K562 (cell line): Measurements from ENCODE around the gene AHR. TPM values are rescaled to one million over a fixed set of nuclear protein-coding genes. Genes with fewer than 3 reads are reported as not detected.

Source experiments
- ATAC-seq: fragments of 200-7000 bp; cut with Tn5 transposase; 3 replicates; pipeline ENCODE4 v1.9.1; 2020; ENCODE audit warnings: moderate library complexity
- BruUV-seq: library from RNA; stranded (reverse); fragments of 400-500 nt; replicated peaks from 2 replicates; lab custom pipeline; 2021; lab: Mats Ljungman, UMichigan
- CTCF ChIA-PET: fragments of 300-600 bp; formaldehyde crosslinking; extraction: SDS; loops from one replicate; lab custom pipeline; 2021; ENCODE audit warnings: low intra/inter-chr PET ratio; lab: Yijun Ruan, JAX
- POLR2A ChIA-PET: fragments of 300-600, 350-650 bp; sonication (Branson Sonifier 250); formaldehyde crosslinking; extraction: SDS; loops from one replicate; lab custom pipeline; 2021; ENCODE audit warnings: antibody characterized with exemption, inconsistent platforms; lab: Yijun Ruan, JAX
- DNase-seq, 4 experiments: peaks; one replicate each; pipeline versions ENCODE4 v3.0.0 to v3.0.0-alpha.2; 2011 to 2018; ENCODE audit warnings: low spot score in 3 of 4, mixed read lengths in 3 of 4; ENCODE audit errors: extremely low read depth in 1 of 4
- FAIRE-seq: peaks from 2 replicates; lab custom pipeline; 2011; peaks lifted over from hg19 to GRCh38; lab: Jason Lieb, UNC
- H2AFZ ChIP-seq: 2 replicates; pipeline ENCODE4 v1.6.0; 2011; ENCODE audit warnings: low read depth, low read length, control low read depth, inconsistent platforms
- H3K27ac ChIP-seq: fragments of 200-600 bp; 3 replicates; pipeline ENCODE4 v1.8.0; 2011; ENCODE audit warnings: low read depth, mild to moderate bottlenecking, control low read depth, inconsistent platforms, low read length, moderate library complexity, mixed read lengths; ENCODE audit errors: extremely low read depth
- H3K27me3 ChIP-seq, 2 experiments: fragments of 300-600 bp in 1 of 2; 2 replicates in 1 of 2; 3 replicates in 1 of 2; pipeline versions ENCODE4 v1.6.0 to v1.8.0; 2011; ENCODE audit warnings: inconsistent platforms in 2 of 2, low read length in 2 of 2, mild to moderate bottlenecking in 1 of 2, mixed read lengths in 1 of 2, moderate library complexity in 1 of 2; ENCODE audit not compliant: control insufficient read depth in 2 of 2, insufficient read depth in 2 of 2
- H3K36me3 ChIP-seq: fragments of 300-600 bp; 3 replicates; pipeline ENCODE4 v1.8.0; 2011; ENCODE audit warnings: mild to moderate bottlenecking, low read length, inconsistent platforms; ENCODE audit not compliant: control insufficient read depth, insufficient read depth
- H3K4me1 ChIP-seq, 2 experiments: fragments of 200-600 bp in 1 of 2; replicated peaks in 1 of 2; 2 replicates in 1 of 2; 3 replicates in 1 of 2; pipeline versions ENCODE4 v1.5.1 to v1.8.0; 2011; ENCODE audit warnings: inconsistent platforms in 2 of 2, low read length in 2 of 2, mild to moderate bottlenecking in 1 of 2, mixed read lengths in 1 of 2, moderate library complexity in 1 of 2; ENCODE audit not compliant: control insufficient read depth in 2 of 2, insufficient read depth in 2 of 2
- H3K4me2 ChIP-seq: 2 replicates; pipeline ENCODE4 v1.6.1; 2011; ENCODE audit warnings: low read length, control low read depth, inconsistent platforms, mixed read lengths; ENCODE audit not compliant: insufficient read depth
- H3K4me3 ChIP-seq: fragments of 200-600 bp; sonication (generic), shearing (Covaris generic); 2 replicates; pipeline ENCODE4 v1.5.1; 2016; ENCODE audit warnings: control low read depth, inconsistent platforms
- H3K79me2 ChIP-seq: fragments of 200-600 bp; 3 replicates; pipeline ENCODE4 v1.8.0; 2011; ENCODE audit warnings: low read length, inconsistent platforms; ENCODE audit not compliant: control insufficient read depth, insufficient read depth
- H3K9ac ChIP-seq, 2 experiments: 2 replicates each; pipeline versions ENCODE4 v1.6.0 to v1.6.1; 2011; ENCODE audit warnings: low read depth in 2 of 2, low read length in 2 of 2, control low read depth in 1 of 2, inconsistent platforms in 1 of 2, mild to moderate bottlenecking in 1 of 2, mixed read lengths in 1 of 2; ENCODE audit not compliant: insufficient read depth in 1 of 2
- H3K9me1 ChIP-seq: one replicate; pipeline ENCODE4 v1.6.0; 2011; ENCODE audit warnings: inconsistent platforms, mild to moderate bottlenecking, low read length, moderate library complexity; ENCODE audit not compliant: control insufficient read depth, insufficient read depth
- H3K9me3 ChIP-seq: replicated peaks from 2 replicates; pipeline ENCODE4 v1.5.1; 2011; ENCODE audit warnings: low read depth, low read length, inconsistent platforms; ENCODE audit not compliant: control insufficient read depth, insufficient read depth
- H4K20me1 ChIP-seq: replicated peaks from 2 replicates; pipeline ENCODE4 v1.6.1; 2011; ENCODE audit warnings: low read length, inconsistent platforms, mixed read lengths; ENCODE audit not compliant: control insufficient read depth, insufficient read depth
- CEBPB ChIP-seq: fragments of 450-650 bp; IDR thresholded peaks from 2 replicates; pipeline ENCODE4 v1.6.1; 2016; ENCODE audit warnings: missing genetic modification characterization, missing compliant biosample characterization
- DPF2 ChIP-seq: fragments of 450-650 bp; IDR thresholded peaks from 2 replicates; pipeline ENCODE4 v1.6.1; 2016
- HMG20A ChIP-seq: fragments of 450-650 bp; formaldehyde crosslinking; conservative IDR thresholded peaks from 2 replicates; pipeline ENCODE4 v1.4.0; 2020; ENCODE audit warnings: mild to moderate bottlenecking, mixed read lengths
- MAX ChIP-seq: sonication (generic); formaldehyde crosslinking; IDR thresholded peaks from 2 replicates; pipeline ENCODE4 v1.9.0; 2022; ENCODE audit warnings: mild to moderate bottlenecking, missing genetic modification reagents
- MCM5 ChIP-seq: fragments of 450-650 bp; IDR thresholded peaks from 2 replicates; pipeline ENCODE4 v1.6.1; 2016; ENCODE audit warnings: low read depth
- SMARCB1 ChIP-seq: IDR thresholded peaks from 2 replicates; pipeline ENCODE4 v1.6.1; 2011; ENCODE audit warnings: improper control_type of control experiment, low read depth; ENCODE audit not compliant: insufficient read length
- ZNF197 ChIP-seq: fragments of 200-800 bp; sonication (Bioruptor generic); IDR thresholded peaks from 2 replicates; pipeline ENCODE4 v1.6.1; 2016; ENCODE audit warnings: low read depth, missing genetic modification characterization, missing compliant biosample characterization
- ZNF75A ChIP-seq: fragments of 450-650 bp; formaldehyde crosslinking; IDR thresholded peaks from 2 replicates; pipeline ENCODE4 v1.4.0; 2020; ENCODE audit warnings: mild to moderate bottlenecking
- WGBS: fragments of 100-300 bp; shearing (Covaris generic); methylation state at CpG from one replicate; pipeline ENCODE4 v1.1.6; 2016; ENCODE audit warnings: low coverage, mixed read lengths; ENCODE audit not compliant: insufficient coverage; ENCODE audit errors: missing lambda C conversion rate; 5-methylcytosine and 5-hydroxymethylcytosine counted together
- in situ Hi-C: fragments of 300-500 bp; cut with MboI; formaldehyde crosslinking; loops from 4 replicates; pipeline ENCODE4 v1.15.0; 2018; ENCODE audit warnings: inconsistent platforms, mixed read lengths
- intact Hi-C: fragments of 100-400 bp; cut with micrococcal nuclease; formaldehyde crosslinking; loops from 2 replicates; pipeline ENCODE4 v1.14.2; 2022
- polyA plus RNA-seq, 8 experiments: library from polyadenylated mRNA; depleted of rRNA in 4 of 8; stranded (reverse) in 5 of 8; unstranded in 3 of 8; fragments of >200 nt; fragmentation: Nextera tagmentation in 2 of 8; fragmentation: Illumina TruSeq in 1 of 8; extraction: Ambion mirVana in 2 of 8; extraction: Trizol in 1 of 8; gene quantifications; 2 replicates each; pipeline versions ENCODE4 v1.2.1 to v1.2.3, GENCODE V29; 2011 to 2014; ENCODE audit warnings: inconsistent platforms in 1 of 8, missing spikeins in 1 of 8
- total RNA-seq, 7 experiments: library from RNA; depleted of rRNA in 6 of 7; stranded (reverse); fragments of >200 nt in 6 of 7; fragmentation: Illumina TruSeq in 2 of 7; extraction: Trizol in 2 of 7; gene quantifications; 2 replicates each; pipeline versions ENCODE4 v1.2.1 to v1.2.3, GENCODE V29; 2011 to 2021; ENCODE audit warnings: low replicate concordance in 1 of 7

Gene AHR
- total and polyA plus RNA-seq, 9 of the 15 experiments (the other 6 are each of a cell fraction or from before 2014, with no cell fraction given): 0.16 TPM; not detected in 8

- no peak for TF ChIP-seq ZNF197
- no peak for TF ChIP-seq MCM5
Observed at GRCh38 chr7:17292843-17293242, 5.6 kb upstream of the AHR start (continued).

- FAIRE-seq (no peak), DNase-seq (no peak), ATAC-seq (no peak)
- no TSS peak for BruUV-seq
- CTCF ChIA-PET: no interaction called here
- Histone ChIP-seq H3K27me3 (no peaks in the 10 kb centered on the region), H2AFZ (no peak overlapping the region), H3K79me2 (no peaks in the 10 kb centered on the region), H3K9me3 (no peaks in the 10 kb centered on the region), H3K4me2 (no peak overlapping the region), H4K20me1 (no peaks in the 10 kb centered on the region), H3K4me3 (no peak overlapping the region), H3K9me1 (no peaks in the 10 kb centered on the region), H3K4me1 (no peaks in the 10 kb centered on the region), H3K27ac (no peak overlapping the region), H3K9ac (no peak overlapping the region)
- WGBS: 8% methylated on average over 2 of the region's 2 CpGs
- POLR2A ChIA-PET: no interaction called here
- intact Hi-C loops (no loop called here), in situ Hi-C loops (no loop called here)
- no peak for TF ChIP-seq CEBPB (tag)
- no peak for TF ChIP-seq HMG20A
- no peak for TF ChIP-seq ZNF75A
- no peak for TF ChIP-seq DPF2
- TF ChIP-seq SMARCB1: no peak
- no peak for TF ChIP-seq MAX (CRISPR knock-in tag)
- TF ChIP-seq, all 486 proteins: peak for 0
- H3K36me3 ChIP-seq: no peaks in the 10 kb centered on the region
Observed at GRCh38 chr7:17293481-17293880, 5.0 kb upstream of the AHR start.
